GM18519 (cell line): ENCODE data around the gene FNBP1.

Source experiments
- ATAC-seq: cut with Tn5 transposase; IDR thresholded peaks from one replicate; pipeline ENCODE4 v1.9.1; 2021; ENCODE audit warnings: mild to moderate bottlenecking, moderate library complexity; ENCODE audit not compliant: unreplicated experiment, low FRiP score

FNBP1 gene

GRCh38 chr9:129866394-129867135 lies 176.4 kb downstream of the FNBP1 start:
- ATAC-seq = no peak

- ATAC-seq = no peak
These were observed 177.2 kb downstream of the FNBP1 start for GRCh38 chr9:129865668-129866320.

- no peak for ATAC-seq
These were observed 177.9 kb downstream of the FNBP1 start for GRCh38 chr9:129864991-129865647.

GRCh38 chr9:129863059-129863690 lies 179.8 kb downstream of the FNBP1 start:
- ATAC-seq = no peak

GRCh38 chr9:129861447-129861827 lies 181.6 kb downstream of the FNBP1 start:
- no peak for ATAC-seq

GRCh38 chr9:129860653-129861446 lies 182.1 kb downstream of the FNBP1 start:
- no peak for ATAC-seq

- ATAC-seq = no peak
These were observed 184.6 kb downstream of the FNBP1 start for GRCh38 chr9:129858167-129858962.

- ATAC-seq = no peak
These were observed 185.8 kb downstream of the FNBP1 start for GRCh38 chr9:129857207-129857606.

- no peak for ATAC-seq
These were observed 188.3 kb downstream of the FNBP1 start for GRCh38 chr9:129854588-129855110.

GRCh38 chr9:129853614-129854013 lies 189.4 kb downstream of the FNBP1 start:
- ATAC-seq = no peak

- no peak for ATAC-seq
These were observed 190.4 kb downstream of the FNBP1 start for GRCh38 chr9:129852579-129852978.

- ATAC-seq = no peak
These were observed 191.2 kb downstream of the FNBP1 start for GRCh38 chr9:129851821-129852220.

- ATAC-seq = no peak
These were observed 192.0 kb downstream of the FNBP1 start for GRCh38 chr9:129850821-129851550.

GRCh38 chr9:129849901-129850300 lies 193.1 kb downstream of the FNBP1 start:
- ATAC-seq = no peak

- no peak for ATAC-seq
These were observed 194.1 kb downstream of the FNBP1 start for GRCh38 chr9:129848712-129849441.

GRCh38 chr9:129845373-129845772 lies 197.6 kb downstream of the FNBP1 start:
- ATAC-seq = no peak

- ATAC-seq = no peak
These were observed 201.9 kb downstream of the FNBP1 start for GRCh38 chr9:129841071-129841470.

GRCh38 chr9:129840034-129840433 lies 203.0 kb downstream of the FNBP1 start:
- no peak for ATAC-seq
